ENCODE data around the gene COL24A1.

Gene COL24A1

GRCh38 chr1:85936470-85936869, 220.1 kb downstream of the COL24A1 start:
- no peak for DNase-seq (ENCODE audit: low spot score)
- in situ Hi-C loops (cut with MboI; ENCODE audit: low pct_unique_long_range_greater_than_20kb, low sequenced_read_pairs, unreplicated experiment), result no loop called here
- TF ChIP-seq CTCF (IDR thresholded peaks at IDR 0.05; ENCODE audit: extremely low read depth, insufficient read depth, missing control alignments), result no peak

GRCh38 chr1:85936057-85936456, 220.5 kb downstream of the COL24A1 start:
- DNase-seq (ENCODE audit: low spot score), result no peak
- in situ Hi-C loops (cut with MboI; ENCODE audit: low pct_unique_long_range_greater_than_20kb, low sequenced_read_pairs, unreplicated experiment), result no loop called here
- no peak for TF ChIP-seq CTCF (IDR thresholded peaks at IDR 0.05; ENCODE audit: extremely low read depth, insufficient read depth, missing control alignments)

GRCh38 chr1:85935234-85935633, 221.3 kb downstream of the COL24A1 start:
- in situ Hi-C loops (cut with MboI; ENCODE audit: low pct_unique_long_range_greater_than_20kb, low sequenced_read_pairs, unreplicated experiment), result no loop called here
- TF ChIP-seq CTCF (IDR thresholded peaks at IDR 0.05; ENCODE audit: extremely low read depth, insufficient read depth, missing control alignments), result no peak
- no peak for DNase-seq (ENCODE audit: low spot score)

- no peak for TF ChIP-seq CTCF (IDR thresholded peaks at IDR 0.05; ENCODE audit: extremely low read depth, insufficient read depth, missing control alignments)
- in situ Hi-C loops (cut with MboI; ENCODE audit: low pct_unique_long_range_greater_than_20kb, low sequenced_read_pairs, unreplicated experiment), result no loop called here
- DNase-seq (ENCODE audit: low spot score), result no peak
Observed at GRCh38 chr1:85934516-85934915, 222.1 kb downstream of the COL24A1 start.

- in situ Hi-C loops (cut with MboI; ENCODE audit: low pct_unique_long_range_greater_than_20kb, low sequenced_read_pairs, unreplicated experiment), result no loop called here
- DNase-seq (ENCODE audit: low spot score), result no peak
- TF ChIP-seq CTCF (IDR thresholded peaks at IDR 0.05; ENCODE audit: extremely low read depth, insufficient read depth, missing control alignments), result no peak
Observed at GRCh38 chr1:85933961-85934360, 222.6 kb downstream of the COL24A1 start.

- TF ChIP-seq CTCF (IDR thresholded peaks at IDR 0.05; ENCODE audit: extremely low read depth, insufficient read depth, missing control alignments), result no peak
- DNase-seq (ENCODE audit: low spot score), result no peak
- in situ Hi-C loops (cut with MboI; ENCODE audit: low pct_unique_long_range_greater_than_20kb, low sequenced_read_pairs, unreplicated experiment), result no loop called here
Observed at GRCh38 chr1:85911742-85912141, 244.8 kb downstream of the COL24A1 start.

- in situ Hi-C loops (cut with MboI; ENCODE audit: low pct_unique_long_range_greater_than_20kb, low sequenced_read_pairs, unreplicated experiment), result no loop called here
- TF ChIP-seq CTCF (IDR thresholded peaks at IDR 0.05; ENCODE audit: extremely low read depth, insufficient read depth, missing control alignments), result no peak
- no peak for DNase-seq (ENCODE audit: low spot score)
Observed at GRCh38 chr1:85900921-85901320, 255.7 kb downstream of the COL24A1 start.

Data from GM13977 (cell line).